GM19463 (cell line): Measurements from ENCODE around the gene TRIM67.

Source experiments
- ATAC-seq: cut with Tn5 transposase; IDR thresholded peaks from one replicate; pipeline ENCODE4 v1.9.1; 2021; ENCODE audit warnings: mild to moderate bottlenecking, moderate library complexity; ENCODE audit not compliant: unreplicated experiment

Gene TRIM67

DNA sequence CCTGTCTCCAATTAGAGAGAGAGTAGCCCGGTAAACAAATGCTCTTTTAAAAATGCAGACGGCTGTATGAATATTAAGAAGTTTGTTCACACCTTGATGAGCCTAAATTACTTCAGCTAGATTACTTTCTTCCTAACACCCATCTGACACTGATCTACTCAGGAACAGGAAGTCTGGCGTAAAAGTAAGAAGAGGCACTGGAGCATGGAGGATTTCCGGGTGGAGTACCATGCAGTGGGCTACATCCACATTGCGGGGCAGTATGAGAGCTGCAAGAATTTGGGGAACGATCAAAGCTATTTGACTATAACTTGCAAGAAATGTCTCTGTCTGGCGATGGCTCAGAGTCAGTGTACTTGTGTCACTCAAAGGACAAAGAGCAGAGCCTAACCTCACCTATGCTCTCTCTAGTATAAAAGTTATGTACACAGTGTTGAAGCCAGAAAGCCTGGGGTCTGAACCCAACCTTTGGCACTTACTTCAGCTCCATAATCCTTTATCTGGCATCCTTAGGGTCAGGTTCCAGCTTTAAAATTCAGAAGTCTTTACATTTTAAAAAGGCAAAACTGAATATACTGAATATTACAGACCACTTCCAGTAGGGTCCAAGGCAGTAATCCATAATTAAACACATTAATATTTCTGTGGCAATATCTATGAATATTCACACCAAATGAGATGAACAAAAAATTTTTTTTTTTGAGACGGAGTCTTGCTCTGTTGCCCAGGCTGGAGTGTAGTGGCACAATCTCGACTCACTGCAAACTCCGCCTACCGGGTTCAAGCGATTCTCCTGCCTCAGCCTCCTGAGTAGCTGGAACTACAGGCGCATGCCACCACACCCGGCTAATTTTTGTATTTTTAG is 71.2 kb downstream of the TRIM67 start:
- no peak for ATAC-seq

DNA sequence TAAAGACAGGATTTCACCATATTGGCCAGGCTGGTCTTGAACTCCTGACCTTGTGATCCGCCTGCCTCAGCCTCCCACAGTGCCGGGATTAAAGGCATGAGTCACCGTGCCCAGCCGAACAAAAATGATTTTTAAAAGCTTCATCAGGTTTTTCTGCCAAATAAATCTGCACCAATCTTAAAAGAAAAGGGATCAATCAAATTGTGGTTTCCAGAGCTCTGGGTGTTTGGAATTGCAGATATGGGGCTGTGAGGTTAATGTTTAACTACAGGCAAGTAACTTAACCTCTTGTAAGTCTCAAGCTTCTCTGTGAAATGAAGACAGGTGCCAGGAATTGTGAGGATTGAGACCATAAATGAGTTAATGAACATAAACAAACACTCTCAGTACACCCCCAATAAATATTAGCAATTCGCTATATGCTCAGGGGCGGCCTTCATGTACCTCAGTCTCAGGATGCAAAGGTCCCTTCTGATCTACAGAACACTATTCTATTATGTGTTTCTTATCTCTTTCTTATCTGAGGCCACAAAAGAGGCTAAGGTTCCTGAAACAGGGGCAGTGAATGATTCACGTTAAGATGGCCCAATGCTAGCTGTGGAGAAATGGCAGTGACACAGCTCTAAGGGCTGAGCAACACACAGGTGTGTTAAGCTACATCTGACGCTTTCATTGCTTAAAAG is 72.0 kb downstream of the TRIM67 start:
- ATAC-seq: no peak

DNA sequence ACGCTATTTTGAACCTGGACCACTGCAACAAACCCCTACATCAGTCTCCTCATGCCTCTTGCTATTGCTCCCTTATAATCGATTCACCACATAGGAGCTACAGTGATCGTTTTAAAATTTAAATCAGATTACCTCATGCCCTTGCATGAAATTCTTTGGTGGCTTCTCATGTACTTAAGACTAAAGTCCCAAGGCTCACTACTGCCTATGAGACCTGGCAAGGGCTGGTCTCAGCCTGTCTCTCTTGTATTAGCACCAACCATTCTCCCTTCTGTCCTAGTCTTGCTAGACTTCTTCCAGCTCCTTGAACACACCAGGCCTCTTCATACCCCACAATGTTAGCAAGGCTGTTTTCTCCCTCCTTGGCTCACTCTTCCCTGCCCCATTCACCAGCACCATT is 72.6 kb downstream of the TRIM67 start:
- no peak for ATAC-seq

DNA sequence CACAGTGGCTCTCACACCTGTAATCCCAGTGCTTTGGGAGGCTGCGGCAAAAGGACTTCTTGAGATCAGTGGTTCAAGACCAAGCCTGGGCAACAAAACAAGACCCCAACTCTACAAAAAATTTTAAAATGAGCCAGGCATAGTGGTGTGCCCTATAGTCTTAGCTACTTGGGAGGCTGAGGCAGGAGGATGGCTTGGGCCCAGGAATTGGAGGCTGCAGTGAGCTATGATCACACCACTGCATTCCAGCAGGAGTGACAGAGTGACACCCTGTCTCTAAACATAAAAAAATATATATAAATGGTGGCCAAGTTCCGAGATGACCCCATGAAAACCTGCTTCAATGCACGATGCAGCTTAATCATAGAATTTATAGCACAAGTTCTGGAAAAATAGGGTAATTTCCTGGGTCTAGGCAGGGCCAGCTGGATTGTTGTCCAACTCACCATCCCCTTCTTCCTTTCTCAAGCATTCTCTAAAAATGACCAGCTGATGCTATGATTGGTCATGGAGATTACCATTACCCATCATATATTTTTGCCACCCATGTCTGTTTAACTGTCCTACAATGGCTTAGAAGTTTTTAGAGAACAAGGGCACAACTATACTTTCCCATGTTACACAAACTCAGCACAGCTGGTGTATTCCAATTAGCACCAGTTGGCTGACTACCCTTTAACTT is 73.8 kb downstream of the TRIM67 start:
- no peak for ATAC-seq

DNA sequence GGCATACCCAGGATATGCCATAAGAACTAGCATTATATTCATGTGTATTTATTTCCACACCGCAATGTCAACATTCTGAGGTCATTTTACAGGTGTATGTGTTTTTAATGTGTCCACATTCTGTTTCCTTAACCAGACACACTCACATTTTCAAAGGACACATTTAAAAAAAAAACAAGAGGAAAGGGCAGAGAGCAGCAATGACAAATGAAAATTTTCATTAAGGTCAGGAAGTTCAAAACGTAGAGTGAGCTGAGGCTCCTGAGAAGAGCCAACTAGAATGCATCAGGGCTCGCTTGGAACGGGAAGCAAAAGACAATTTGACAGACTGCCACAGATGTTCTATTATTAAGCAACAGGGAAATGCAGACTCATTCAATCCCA is 74.3 kb downstream of the TRIM67 start:
- no peak for ATAC-seq

DNA sequence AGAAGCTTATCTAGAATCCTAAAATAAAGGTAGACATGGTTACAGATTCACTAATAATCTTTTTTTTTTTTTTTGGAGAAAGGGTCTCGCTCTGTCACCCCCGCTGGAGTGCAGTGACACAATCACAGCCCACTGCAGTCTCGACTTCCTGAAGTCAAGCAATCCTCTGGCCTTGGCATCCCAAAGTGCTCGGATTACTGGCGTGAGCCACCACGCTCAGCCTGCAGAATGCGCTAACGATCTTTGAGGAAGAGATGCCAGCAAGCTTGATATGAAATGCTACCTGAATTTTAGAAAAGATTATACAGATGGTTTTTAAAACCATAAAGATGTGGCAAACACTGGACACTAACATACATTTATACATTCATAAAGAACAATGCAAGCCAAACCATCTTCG is 75.1 kb downstream of the TRIM67 start:
- ATAC-seq: no peak

DNA sequence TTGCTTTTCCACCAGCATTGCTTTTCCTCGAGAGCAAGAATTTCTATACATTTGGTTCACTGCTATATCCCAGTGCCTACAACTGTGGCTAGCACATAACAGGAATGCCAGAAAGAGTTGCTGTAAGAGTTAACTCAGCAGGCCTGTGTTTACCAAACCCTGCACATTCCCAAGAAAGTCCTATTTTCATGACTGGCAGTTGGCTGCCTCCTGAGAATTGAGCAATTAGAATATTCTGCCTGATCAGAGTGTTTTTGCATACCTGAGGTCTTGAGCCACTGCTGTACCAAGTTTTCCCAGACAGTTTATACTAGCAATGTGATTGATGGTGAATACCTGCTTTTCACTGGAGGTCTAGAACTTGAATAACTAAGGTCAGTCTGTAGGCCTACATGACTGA is 76.4 kb downstream of the TRIM67 start:
- ATAC-seq: no peak

DNA sequence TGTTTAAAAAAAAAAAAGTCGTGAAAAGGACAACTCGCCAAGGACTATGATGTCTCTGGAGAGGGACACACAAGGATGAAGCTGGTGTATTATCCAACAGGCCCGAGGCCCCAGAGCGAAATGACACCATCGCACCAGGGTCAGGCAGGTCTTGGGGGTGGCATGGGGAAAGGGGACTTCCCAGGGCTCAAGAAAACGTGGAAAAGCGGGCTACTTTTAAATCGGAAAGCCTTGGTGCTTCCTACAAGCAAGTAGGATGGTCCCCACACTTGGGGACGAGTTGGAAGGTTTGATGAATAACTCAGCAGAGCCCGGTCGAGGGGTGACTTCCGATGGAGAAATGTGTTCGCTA is 78.6 kb downstream of the TRIM67 start:
- no peak for ATAC-seq

DNA sequence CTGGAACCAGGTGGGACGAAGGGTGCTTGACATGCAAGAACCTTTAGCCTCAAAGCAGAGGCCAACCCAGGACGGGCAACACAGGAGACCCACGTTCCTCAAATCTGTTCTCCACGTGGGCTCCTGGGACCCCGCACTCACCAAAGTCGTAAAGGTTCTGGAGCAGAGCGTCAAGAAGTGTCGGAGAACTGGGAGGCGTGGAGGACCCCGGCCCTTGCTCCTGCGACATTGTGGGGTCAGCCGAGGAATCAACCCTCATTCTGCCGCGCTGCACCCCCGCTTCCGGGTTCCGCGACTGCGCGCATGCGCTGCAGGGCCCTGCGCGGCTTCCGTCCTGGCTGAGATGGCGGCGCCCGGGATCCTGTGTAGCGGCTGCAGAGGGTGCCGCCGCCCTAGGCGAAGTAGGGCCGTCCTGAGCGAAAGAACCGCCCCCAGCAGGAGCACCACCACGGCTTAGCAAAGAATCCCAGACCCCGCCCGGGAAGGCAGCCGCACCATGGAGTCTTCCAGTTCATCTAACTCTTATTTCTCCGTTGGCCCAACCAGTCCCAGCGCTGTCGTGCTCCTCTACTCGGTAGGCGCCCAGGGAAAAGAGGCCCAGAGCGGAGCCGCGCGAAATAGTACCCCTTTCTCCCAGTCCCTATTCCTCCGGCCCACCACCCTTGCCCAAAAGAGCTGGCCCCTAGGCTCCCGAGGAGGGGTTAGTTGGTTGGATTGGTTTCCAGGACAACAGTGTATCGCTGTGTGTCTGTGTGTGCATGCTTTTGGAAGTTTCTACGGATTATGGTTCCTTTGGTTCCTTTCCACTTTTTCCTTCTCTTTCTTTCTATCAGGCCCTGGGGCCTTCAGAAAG is 79.3 kb downstream of the TRIM67 start, which contains the start of gene GNPAT:
GNPAT (plus strand) TSS at position 330 of the 853 bp plus-strand sequence; CDS start at position 497, 167 bp downstream.
- ATAC-seq: peak; percentile 96

DNA sequence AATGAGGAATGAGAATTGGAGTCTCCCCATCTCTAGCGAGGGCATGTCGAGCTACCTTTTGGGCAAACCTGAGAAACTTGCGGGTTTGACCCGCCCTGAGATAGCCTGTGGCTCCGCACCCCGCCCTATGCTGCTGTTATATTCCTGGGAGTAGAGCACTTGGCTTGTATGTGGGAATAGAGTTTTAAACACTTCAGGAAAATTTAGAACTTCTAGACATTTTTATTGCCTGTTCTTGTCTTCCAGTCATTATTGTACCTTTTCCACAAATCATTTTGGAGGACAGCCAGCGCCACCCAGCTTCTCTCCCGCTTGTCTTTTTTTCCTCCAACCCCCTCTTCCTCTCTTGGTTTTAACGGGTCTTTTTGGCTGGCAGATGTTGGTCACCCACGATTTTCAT is 79.9 kb downstream of the TRIM67 start:
- ATAC-seq: peak; percentile 22

DNA sequence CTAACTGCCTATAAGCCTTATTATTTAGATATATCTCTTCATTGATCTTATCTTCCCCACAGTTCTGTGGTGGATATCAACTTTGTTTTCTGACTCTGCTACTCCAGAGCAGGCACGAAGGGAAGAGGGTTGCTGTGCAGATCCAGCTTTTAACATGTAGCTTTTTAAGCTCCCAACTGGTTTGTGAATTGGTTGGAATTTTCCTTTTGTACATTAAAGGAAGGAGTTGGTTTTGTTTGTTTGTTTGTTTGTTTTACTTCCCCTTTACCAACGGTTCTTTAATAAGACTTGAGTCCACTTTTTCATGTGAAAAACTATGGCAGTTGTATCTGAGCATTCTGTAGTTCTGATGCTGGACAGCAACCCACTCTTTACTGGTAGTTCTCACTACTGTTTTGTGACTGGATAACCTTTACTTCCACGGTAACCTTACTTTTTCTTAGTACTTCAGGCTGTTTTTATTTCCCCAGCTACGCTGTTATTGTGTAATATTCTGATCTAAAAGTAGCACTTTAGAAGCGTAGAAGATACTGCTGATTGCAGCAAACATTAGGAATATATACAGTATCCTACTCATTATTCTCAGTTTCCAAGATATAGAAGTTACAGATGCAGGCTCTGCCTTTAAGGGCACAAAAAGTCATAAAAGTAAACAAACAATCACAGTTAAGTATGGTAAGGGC is 80.8 kb downstream of the TRIM67 start:
- no peak for ATAC-seq

DNA sequence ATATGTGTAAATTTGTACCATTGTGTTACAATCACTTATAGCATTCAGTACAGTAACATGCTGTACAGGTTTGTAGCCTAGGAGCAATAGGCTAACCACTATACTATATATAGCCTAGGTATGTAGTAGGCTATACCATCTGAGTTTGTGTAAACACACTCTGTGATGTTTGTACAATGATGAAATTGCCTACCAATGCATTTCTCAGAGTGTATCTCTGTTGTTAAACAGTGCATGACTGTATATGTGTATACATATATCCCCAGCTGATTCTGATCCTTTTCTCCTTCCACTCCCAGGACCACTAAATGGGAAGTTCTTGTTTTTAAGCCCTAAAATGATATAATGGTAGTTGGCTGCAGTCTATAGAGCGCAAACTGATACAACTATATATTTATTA is 86.9 kb downstream of the TRIM67 start:
- ATAC-seq: no peak

DNA sequence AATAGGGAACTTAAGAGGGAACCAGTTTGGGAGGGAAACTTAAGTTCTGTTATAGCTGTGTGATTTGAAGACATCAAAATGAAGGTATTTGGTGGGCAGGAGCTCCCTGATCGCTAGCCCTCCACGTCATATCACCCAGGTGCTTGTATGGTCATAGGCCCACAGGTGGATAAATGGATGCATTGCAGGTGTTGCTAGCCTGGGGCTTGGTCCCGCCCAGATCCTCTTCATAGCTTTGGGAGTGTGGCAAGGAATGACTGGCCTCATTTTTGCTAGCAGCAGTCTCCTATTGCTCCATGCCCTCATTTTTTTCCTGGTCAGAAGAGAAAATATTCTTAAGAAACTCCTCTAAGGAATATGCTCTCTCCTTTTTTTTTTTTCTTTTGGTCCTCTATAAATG is 90.5 kb downstream of the TRIM67 start:
- no peak for ATAC-seq

DNA sequence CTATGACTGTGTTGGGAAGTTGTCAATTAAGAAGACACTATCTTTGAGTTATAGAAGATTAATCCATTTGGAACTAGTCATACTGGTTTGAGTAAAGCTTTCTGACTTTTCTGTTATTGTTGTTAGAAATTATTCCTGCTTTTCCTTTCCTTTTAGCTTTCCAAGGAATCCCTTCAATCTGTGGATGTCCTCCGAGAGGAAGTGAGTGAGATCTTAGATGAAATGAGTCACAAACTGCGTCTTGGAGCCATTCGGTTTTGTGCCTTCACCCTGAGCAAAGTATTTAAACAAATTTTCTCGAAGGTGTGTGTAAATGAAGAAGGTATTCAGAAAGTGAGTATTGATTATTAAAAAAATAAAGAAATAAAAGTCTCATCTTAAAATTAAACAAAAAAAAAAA is 98.5 kb downstream of the TRIM67 start:
- ATAC-seq: no peak

DNA sequence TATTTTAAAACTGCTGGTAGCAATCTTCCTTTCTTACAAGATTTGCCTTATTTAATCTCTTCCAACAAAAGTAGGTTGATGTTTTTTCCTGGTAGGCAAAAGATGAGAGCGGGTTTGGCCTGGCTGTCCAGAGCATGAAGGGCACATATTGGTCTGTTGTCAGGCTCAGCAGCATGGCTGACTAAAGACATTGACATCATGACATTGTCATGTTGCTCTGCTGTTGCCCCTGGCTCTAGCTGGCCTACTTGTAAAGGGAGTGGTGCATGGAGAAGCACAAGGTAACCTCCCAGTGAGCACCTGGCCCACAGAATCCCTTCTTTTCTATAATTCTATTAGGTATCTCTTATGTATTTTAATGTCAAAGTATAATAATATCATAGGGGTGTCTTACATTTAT is 102.8 kb downstream of the TRIM67 start:
- ATAC-seq: no peak

DNA sequence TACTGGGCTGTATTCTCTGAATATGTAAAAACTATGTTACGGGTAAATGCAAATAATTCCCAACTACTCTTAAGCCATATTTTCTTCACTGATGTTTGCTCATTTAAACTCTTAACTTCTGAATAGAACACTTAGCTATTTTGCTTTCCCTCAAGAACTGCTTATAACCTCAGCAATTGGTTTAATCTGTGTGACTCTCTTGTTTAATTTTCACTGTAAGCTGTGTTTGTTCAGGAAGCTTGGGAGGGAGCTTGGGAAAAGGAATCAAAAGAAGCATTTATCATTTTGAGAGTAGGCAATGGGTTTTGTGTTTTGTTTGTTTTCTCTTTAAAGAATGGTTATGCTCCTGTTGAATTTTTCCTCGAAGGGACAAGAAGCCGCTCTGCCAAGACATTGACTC is 103.5 kb downstream of the TRIM67 start:
- ATAC-seq: no peak

DNA sequence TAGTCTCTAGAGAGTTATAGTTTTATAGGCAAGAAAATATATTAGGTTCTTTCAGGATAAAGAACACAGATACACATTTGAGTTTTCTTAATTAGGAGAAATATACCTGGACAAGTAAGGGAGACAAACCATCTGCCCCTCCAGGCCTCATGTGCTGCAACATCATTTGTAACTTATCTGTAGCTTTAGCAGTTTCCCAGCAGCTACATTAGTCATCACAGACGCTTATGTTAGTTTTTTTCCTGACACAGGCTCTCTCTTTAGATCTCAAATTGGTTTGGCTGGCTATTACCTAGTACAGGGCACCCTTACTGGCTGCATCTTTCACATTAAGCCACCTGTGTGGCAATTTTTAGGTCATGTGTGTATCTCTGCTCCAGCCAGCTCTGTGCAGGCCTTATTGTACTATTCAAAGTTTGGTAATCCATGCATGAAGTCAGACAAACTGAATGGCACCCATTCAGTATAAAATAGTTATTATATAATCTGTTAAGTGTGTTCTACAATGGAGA is 105.0 kb downstream of the TRIM67 start:
- ATAC-seq: no peak
